Fibroblast of villous mesenchyme (primary cell): Measurements from ENCODE around the gene LMF2. TPM values are rescaled to one million over a fixed set of nuclear protein-coding genes. Genes with fewer than 3 reads are reported as not detected.

Experiments used
- DNase-seq: peaks from one replicate; pipeline ENCODE4 v3.0.0-alpha.2; 2010; ENCODE audit warnings: low read depth
- H3K4me3 ChIP-seq: 2 replicates; pipeline ENCODE4 v1.5.1; 2011; ENCODE audit warnings: low read depth, mild to moderate bottlenecking, low read length
- CTCF ChIP-seq: IDR thresholded peaks from 2 replicates; pipeline ENCODE4 v1.5.1; 2012; ENCODE audit warnings: low read depth, mild to moderate bottlenecking, low read length; ENCODE audit not compliant: insufficient read depth
- total RNA-seq: library from RNA; depleted of rRNA; stranded (reverse); fragments of >200 nt; gene quantifications from 2 replicates; pipeline ENCODE4 v1.2.3, GENCODE V29; 2012

The LMF2 gene
- total RNA-seq, 1 donor: 50.1 TPM

GRCh38 chr22:50459496-50460140 lies 47.9 kb downstream of the LMF2 start:
- no peak for DNase-seq
- TF ChIP-seq CTCF: no peak

GRCh38 chr22:50459016-50459415 lies 48.5 kb downstream of the LMF2 start:
- no peak for TF ChIP-seq CTCF
- no peak overlapping the region for H3K4me3 ChIP-seq
- DNase-seq: no peak

More at GRCh38 chr22:50459496-50460140, 47.9 kb downstream of the LMF2 start:
- H3K4me3 ChIP-seq: no peak overlapping the region

GRCh38 chr22:50456466-50457234 lies 50.9 kb downstream of the LMF2 start:
- TF ChIP-seq CTCF: peak; percentile 35
- DNase-seq: no peak
- H3K4me3 ChIP-seq: no peak overlapping the region

- no peak overlapping the region for H3K4me3 ChIP-seq
- TF ChIP-seq CTCF: no peak
- no peak for DNase-seq
Measured at GRCh38 chr22:50456026-50456425, 51.5 kb downstream of the LMF2 start.

GRCh38 chr22:50455201-50455600 lies 52.3 kb downstream of the LMF2 start:
- H3K4me3 ChIP-seq: no peak overlapping the region
- DNase-seq: no peak
- no peak for TF ChIP-seq CTCF

GRCh38 chr22:50454556-50455075 lies 52.9 kb downstream of the LMF2 start:
- no peak overlapping the region for H3K4me3 ChIP-seq
- TF ChIP-seq CTCF: no peak
- no peak for DNase-seq

Other genes with a start within 250 kb of the LMF2 start
- gene MAPK12, start 246.0 kb downstream of the LMF2 start, total RNA-seq: 39.3 and 42.7 TPM in 2 replicates
- 6.5 and 6.8 TPM in 2 replicates for gene MAPK11, start 237.3 kb downstream of the LMF2 start, total RNA-seq
- 148 and 168 TPM in 2 replicates for gene PLXNB2, start 200.1 kb downstream of the LMF2 start, total RNA-seq
- 2.3 and 2.6 TPM in 2 replicates for gene DENND6B, start 180.7 kb downstream of the LMF2 start, total RNA-seq
- gene PPP6R2, start 164.4 kb downstream of the LMF2 start, total RNA-seq: 54.0 and 62.2 TPM in 2 replicates
- 75.1 and 82.8 TPM in 2 replicates for gene SBF1, start 32.7 kb downstream of the LMF2 start, total RNA-seq
- gene ADM2, start 26.2 kb downstream of the LMF2 start, total RNA-seq: 2.6 and 5.8 TPM in 2 replicates
- gene MIOX, start 20.8 kb downstream of the LMF2 start, total RNA-seq: 0.32 TPM in 1 of 2 replicates, not detected in the other
- gene NCAPH2, start 522 bp upstream of the LMF2 start, total RNA-seq: 27.2 and 35.4 TPM in 2 replicates
- gene SCO2, start 17.9 kb upstream of the LMF2 start, total RNA-seq: 2.6 TPM in 2 replicates
- gene TYMP, start 22.3 kb upstream of the LMF2 start, total RNA-seq: 16.0 and 21.6 TPM in 2 replicates
- 0.32 TPM in 1 of 2 replicates, not detected in the other for gene KLHDC7B, start 38.2 kb upstream of the LMF2 start, total RNA-seq
- gene SYCE3, start 55.2 kb upstream of the LMF2 start, total RNA-seq: not detected in 2 replicates
- 3.2 and 3.9 TPM in 2 replicates for gene CPT1B, start 70.7 kb upstream of the LMF2 start, total RNA-seq
- gene CHKB, start 75.1 kb upstream of the LMF2 start, total RNA-seq: 18.1 and 24.5 TPM in 2 replicates
- gene MAPK8IP2, start 93.1 kb upstream of the LMF2 start, total RNA-seq: 0.32 and 0.43 TPM in 2 replicates
- gene ARSA, start 120.5 kb upstream of the LMF2 start, total RNA-seq: 9.9 and 19.0 TPM in 2 replicates
- 0.64 and 0.86 TPM in 2 replicates for gene SHANK3, start 165.1 kb upstream of the LMF2 start, total RNA-seq
- not detected in 2 replicates for gene ACR, start 230.5 kb upstream of the LMF2 start, total RNA-seq